GM19328 (cell line): Measurements from ENCODE around the gene AKR7A2.
"Not testable (repeated sequence)": the region's sequence is repeated elsewhere in the genome, so short reads cannot be mapped to it uniquely, and the experiment has no call there.

Experiments
- ATAC-seq: cut with Tn5 transposase; IDR thresholded peaks from one replicate; pipeline ENCODE4 v1.9.1; 2021; ENCODE audit warnings: mild to moderate bottlenecking, moderate library complexity; ENCODE audit not compliant: unreplicated experiment

AKR7A2 gene

DNA sequence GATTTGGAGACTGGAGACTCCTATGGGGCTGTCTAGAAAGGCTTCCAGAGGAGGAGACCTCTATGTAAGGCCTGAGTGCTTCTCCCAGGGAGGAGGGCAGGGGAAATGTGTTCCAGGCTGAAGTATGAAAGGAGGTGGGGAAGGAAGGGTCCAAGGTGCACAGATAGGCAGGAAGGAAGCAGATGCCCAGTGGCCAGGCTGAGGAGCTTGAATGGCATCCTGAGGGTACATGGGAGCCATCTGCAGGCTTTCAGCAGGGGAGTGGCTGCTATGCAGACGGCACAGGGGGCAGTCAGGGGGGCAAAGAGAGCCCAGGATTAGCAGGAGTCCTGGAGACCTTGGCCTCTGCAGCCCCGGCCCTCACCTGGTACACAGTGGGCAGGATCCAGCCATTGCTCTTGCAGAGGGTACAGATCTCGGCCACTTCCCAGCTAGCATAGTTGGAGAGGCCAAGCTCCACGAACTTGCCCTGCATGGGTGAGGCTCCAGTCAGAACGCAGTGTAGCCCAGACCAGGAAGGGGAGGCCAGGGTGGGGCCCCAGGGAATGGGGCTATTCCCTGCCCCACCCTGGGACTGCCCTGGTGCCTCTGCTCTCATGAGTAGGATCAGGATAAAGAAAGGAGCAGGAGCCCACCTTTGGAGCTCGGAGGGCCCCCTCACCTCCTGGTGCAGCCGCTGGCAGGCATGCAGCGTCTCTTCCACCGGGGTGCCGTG lies 4.0 kb downstream of the AKR7A2 start:
- ATAC-seq, result no peak

DNA sequence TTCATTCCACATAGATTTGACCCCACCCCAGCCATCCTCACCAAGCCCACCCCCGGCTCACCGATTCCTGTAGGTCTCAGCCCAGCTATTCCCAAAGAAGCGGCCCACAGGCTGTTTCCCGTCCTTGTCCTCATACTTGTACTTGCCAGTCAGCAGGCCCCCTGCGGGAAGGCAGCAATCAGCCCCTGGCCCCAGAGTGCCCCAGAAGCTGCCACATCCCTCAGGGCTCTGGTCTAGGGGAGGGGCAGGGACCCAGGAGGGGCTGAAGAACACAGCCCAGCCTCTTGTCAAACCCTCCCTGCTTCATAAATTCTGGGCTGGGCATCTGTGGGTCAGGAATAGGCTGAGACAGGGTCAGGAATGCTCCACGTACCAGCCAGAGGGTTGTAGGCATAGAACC lies 5.0 kb downstream of the AKR7A2 start:
- ATAC-seq, result no peak

DNA sequence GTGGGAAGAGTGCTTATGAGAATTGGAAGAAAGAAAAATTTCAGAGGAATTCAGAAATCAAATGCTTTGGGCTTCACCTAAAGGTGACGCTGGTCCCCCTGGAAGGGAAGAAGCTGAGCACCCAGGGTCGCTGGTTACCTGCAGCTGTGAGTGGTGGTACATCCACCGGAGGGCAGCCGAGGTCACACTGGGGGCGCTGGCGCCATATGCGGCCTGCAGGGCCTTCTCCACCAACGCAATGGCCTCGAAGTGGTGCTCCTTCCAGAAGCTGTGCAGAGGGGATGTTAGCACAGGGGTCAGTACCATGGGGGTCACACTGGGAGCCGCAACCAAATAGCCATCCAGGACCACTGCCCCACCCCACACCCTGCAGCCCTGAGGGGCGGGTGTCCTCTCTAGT lies 6.1 kb downstream of the AKR7A2 start:
- ATAC-seq, result no peak

DNA sequence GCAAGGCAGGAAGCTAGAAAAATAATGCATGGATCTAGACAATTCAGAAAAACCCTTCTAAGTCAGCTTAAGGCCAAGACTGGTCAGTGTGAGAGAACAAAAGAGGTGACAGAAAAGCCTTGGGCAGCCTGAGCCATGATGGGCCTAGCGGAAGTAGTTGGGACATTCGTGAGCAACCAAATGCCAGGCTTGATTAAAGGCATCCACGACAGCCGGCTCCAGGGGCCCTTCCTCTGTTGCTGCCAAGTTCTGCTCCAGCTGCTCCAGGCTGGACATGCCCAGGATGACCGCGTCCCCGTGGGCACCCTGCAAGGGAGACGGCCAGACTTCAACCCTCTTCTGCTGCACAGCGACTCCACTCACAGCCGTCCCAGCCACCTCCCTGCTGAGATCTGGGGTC lies 7.9 kb downstream of the AKR7A2 start:
- not testable (repeated sequence) for ATAC-seq

DNA sequence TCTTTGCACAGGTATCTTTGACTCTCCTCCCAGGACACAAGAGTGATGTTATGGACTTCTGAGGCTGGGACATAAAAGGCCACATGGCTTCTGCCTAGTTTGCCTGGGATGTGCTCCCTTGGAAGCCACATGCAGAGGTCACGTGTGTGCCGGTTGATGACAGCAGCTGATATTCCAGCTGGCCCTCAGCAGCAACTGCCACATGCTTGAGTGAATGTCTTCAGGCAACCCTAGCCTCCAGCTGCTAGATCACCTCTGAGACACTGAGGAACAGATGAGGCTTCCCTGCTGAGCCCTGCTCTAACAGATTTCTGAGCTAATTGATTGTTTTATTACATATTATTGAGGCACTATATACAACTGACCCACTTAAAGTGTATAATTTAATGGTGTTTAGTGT lies 11.7 kb downstream of the AKR7A2 start:
- no peak for ATAC-seq

DNA sequence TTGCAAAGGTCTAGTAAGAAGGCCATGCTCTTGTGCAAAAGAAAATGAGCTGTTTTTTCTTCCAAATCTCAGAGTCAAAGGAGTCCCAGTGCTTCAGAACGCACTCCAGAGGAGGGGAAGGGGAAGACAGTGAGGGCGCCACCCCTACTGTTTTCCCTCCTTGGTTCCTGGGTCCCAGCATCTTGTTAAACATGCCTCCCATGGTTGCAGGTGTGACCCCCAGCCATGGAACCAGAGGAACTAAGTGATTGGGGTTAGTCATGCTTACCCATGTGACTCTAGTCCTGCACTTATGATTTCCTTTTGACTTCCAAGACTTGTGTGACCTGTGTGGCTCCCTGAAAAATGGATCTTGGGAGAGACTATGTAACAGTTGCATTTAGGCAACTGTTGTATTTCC lies 17.3 kb downstream of the AKR7A2 start:
- ATAC-seq, result no peak

DNA sequence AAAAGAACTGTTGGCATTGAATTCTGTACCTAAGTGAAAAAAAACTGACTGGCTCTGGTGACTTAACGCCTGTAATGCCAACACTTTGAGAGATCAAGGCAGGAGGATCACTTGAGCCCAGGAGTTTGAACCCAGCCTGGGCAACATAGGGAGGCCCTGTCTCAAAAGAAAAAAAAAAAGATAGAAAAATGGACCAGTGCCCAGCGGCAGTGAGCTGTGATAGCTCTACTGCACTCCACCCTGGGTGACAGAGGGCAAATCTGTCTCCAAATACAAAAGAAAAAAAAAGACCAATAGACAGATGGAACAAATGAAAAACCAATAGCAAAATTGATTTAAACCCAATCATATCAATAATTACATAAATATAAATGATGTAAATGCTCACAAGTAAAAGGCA lies 22.7 kb downstream of the AKR7A2 start:
- no peak for ATAC-seq

DNA sequence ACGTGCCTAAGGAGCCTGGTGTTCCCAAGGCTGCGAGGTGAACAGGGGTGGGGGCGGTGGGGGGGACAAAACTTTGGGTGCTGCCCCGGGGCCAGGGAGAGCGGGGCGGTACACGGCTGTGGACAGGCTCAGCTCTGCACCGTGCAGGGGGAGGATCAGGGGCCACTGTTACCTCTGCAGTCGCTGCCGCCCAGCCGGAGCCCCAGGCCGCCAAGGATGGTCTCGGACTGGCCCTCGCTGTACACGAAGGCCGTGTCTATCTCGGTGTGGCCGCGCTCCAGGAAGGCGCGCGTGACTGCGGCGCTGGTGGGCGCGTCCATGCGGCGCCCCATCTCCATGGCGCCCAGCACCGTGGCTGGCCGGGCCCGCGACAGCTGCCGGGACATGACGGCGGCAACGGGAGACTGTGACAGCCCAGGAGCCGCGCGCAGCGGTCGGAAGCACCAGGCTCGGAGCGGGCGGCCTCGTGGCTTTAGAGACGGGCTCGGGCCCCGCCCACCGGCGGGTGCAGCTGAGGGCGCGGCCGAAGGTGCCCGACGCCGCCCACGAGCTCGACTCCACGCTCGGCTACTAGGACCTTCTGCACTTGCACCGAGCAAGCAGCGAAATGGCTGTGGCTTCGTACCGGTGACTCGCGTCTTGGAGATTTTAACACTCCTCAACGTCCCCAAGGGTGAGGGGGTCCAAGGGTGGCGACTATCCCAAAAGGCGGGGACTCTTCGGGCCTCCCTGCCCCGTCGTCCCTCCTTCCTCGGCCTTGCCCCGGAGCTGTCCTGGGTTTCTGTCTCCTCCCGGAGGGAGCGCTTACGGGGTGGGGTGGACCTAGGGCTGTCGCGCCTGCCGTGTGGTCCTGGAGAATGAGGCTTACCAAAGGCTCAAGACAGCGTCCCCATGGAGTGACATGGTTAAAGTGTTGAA lies 23.4 kb downstream of the AKR7A2 start, which contains the start of gene AKR7A3:
Gene AKR7A3 (minus strand): TSS at position 447 of the 918 bp plus-strand sequence. CDS start 61 bp downstream, at position 386.
- not testable (repeated sequence) for ATAC-seq

DNA sequence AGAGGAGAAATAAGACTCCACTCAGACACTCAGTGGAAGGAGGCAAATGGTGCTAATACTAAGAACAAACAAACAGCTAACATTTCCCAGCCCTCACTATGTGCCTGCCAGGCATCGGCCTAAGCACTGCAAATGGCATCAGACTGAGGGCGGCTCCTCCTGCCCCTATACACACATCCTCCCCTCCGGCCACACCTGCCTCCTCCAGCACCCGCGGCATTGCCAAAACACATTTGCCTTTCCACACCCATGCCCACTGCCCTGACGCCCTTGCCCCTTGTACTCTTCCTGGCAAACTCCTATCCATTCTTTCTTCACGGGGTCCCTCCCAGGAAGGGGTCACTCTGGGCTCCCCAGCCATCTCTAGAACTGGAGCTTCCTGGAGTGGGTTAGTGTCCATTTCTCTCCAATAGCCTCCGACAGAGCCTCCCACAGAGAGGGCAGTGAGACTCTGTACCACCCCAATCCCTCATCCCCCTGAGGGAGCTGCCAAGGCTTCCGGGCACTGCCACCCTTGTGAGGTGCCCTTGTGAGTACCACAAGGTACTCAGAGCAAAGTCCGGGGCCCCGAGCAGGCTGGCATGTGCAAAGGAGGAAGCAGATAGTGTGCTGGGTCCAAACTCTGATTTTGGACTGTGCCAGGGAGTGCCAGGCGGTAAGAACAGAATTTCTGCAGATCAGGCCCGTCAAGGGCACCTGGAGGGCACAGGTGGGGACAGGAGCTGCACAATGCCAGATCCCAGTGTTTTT lies 24.3 kb downstream of the AKR7A2 start:
- ATAC-seq, result no peak

DNA sequence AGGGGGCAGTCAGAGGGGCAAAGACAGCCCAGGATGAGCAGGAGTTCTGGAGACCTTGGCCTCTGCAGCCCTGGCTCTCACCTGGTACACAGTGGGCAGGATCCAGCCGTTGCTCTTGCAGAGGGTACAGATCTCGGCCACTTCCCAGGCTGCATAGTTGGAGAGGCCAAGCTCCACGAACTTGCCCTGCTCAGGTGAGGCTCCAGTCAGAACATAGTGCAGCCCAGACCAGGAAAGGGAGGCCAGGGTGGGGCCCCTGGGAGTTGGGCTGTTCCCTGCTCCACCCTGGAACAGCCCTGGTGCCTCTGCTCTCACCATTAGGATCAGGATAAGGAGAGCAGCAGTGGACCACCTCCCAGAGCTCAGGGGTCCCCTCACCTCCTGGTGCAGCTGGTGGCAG lies 26.1 kb downstream of the AKR7A2 start:
- not testable (repeated sequence) for ATAC-seq

DNA sequence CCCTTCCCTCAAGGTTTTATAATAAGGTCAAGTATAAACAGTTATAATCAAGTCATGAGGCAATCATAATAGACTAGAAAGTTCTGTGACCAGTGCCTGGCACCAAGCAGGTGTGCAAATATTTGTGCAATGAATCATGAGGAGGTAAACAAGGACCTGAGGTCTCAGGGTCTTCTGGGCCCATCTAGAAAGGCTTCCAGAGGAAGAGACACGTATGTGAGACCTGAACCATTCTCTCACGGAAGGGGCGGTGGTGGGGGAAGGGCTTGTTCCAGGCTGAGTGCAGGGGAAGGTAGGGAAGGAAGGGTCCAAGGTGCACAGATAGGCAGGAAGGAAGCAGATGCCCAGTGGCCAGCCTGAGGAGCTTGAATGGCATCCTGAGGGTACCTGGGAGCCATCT lies 26.6 kb downstream of the AKR7A2 start:
- ATAC-seq, result not testable (repeated sequence)

DNA sequence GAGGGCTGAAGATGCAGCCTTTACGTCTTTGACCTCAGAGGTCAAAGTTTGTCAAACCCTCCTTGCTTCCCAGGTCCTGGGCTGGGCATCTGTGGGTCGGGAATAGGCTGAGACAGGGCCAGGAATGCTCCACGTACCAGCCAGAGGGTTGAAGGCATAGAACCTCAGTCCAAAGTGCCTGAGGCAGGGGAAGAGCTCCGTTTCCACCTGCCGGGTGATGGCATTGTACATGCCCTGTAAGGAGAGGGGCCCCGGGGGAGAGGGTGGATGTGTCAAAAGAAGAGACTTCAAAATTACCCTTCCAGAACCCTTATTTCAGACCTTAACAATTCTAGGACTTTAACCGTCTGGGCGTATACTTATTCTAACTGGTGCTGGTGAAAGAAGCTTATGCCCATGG lies 27.1 kb downstream of the AKR7A2 start:
- no peak for ATAC-seq

DNA sequence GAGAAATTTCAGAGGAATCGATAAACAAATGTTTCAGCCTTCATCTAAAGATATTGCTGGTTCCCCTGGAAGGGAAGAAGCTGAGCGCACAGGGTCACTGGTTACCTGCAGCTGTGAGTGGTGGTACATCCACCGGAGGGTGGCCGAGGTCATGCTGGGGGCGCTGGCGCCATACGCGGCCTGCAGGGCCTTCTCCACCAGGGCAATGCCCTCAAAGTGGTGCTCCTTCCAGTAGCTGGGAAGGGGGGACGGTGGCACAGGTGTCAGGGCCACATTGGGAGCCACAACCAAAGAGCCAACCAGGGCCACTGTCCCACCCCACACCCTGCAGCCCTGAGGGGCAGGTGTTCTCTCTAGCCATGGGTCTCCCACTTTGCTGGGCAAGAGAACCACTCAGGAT lies 28.1 kb downstream of the AKR7A2 start:
- ATAC-seq, result no peak

DNA sequence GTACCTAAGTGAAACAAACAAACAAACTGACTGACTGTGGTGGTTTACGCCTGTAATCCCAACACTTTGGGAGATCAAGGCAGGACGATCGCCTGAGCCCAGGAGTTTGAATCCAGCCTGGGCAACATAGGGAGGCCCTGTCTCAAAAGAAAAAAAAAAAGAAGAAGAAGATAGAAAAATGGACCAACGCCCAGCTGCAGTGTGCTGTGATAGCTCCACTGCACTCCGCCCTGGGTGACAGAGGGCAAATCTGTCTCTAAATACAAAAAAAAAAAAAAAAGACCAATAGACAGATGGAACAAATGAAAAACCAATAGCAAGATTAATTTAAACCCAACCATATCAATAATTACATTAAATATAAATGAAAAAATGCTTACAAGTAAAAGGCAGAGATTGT lies 37.3 kb downstream of the AKR7A2 start:
- no peak for ATAC-seq

DNA sequence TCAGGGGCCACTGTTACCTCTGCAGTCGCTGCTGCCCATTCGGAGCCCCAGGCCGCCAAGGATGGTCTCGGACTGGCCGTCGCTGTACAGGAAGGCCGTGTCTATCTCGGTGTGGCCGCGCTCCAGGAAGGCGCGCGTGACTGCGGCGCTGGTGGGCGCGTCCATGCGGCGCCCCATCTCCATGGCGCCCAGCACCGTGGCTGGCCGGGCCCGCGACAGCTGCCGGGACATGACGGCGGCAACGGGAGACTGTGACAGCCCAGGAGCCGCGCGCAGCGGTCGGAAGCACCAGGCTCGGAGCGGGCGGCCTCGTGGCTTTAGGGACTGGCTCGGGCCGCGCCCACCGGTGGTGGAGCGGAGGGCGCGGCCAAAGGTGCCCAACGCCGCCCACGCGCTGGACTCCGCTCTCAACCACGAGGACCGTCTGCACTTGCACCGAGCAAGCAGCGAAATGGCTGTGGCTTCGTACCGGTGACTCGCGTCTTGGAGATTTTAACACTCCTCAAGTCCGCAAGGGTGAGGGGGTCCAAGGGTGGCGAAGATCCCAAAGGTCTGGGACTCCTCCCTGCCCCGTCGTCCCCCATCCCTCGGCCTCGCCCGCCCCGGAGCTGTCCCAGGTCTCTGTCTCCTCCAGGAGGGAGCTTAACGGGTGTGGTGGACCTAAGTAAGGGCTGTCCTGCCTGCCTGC lies 38.0 kb downstream of the AKR7A2 start:
- not testable (repeated sequence) for ATAC-seq

DNA sequence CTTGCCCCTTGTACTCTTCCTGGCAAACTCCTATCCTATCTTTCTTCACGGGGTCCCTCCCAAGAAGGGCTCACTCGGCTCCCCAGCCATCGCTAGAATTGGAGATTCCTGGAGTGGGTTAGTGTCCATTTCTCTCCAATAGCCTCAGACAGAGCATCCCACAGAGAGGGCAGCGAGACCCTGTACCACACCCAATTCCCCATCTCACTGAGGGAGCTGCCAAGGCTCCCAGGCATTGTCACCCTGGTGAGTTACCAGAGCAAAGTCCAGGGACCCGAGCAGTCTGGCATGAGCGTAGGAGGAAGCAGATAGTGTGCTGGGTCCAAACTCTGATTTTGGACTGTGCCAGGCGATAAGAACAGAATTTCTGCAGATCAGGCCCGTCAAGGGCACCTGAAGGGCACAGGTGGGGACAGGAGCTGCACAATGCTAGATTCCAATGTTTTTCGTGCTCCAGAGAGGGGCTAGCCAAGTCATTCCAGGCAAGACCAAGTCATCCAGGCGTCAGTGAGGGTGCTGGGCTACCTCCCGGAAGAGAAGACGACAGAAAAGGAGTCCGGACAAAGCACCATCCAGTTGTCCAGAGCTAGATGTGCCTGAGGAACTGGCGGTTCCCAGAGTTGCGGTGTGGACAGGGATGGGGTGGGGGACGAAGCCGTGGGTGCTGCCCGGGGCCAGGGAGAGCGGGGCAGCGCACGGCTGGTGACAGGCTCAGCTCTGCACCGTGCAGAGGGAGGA lies 38.7 kb downstream of the AKR7A2 start:
- ATAC-seq, result no peak

DNA sequence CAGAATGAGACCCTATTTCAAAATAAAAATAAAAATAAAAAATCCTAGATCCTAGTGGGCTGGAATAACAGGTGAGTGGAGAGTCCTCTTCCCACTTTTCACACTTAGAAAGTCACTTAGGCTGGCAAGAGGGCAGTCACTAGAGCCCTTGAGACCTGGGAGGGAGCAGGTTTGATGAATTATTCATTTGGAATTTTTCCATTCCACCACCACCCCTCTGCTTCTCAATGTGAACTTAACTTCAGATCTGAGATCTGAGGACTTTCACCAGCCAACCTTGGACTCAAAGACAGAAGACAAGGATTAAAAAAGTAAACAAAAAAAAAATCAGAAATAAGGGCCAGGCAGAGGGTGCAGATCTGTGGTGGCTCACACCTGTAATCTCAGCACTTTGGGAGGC lies 39.9 kb downstream of the AKR7A2 start:
- no peak for ATAC-seq

DNA sequence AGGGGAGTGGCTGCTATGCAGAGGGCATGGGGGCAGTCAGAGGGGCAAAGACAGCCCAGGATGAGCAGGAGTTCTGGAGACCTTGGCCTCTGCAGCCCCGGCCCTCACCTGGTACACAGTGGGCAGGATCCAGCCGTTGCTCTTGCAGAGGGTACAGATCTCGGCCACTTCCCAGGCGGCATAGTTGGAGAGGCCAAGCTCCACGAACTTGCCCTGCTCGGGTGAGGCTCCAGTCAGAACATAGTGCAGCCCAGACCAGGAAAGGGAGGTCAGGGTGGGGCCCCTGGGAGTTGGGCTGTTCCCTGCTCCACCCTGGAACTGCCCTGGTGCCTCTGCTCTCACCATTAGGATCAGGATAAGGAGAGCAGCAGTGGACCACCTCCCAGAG lies 41.6 kb downstream of the AKR7A2 start:
- not testable (repeated sequence) for ATAC-seq

DNA sequence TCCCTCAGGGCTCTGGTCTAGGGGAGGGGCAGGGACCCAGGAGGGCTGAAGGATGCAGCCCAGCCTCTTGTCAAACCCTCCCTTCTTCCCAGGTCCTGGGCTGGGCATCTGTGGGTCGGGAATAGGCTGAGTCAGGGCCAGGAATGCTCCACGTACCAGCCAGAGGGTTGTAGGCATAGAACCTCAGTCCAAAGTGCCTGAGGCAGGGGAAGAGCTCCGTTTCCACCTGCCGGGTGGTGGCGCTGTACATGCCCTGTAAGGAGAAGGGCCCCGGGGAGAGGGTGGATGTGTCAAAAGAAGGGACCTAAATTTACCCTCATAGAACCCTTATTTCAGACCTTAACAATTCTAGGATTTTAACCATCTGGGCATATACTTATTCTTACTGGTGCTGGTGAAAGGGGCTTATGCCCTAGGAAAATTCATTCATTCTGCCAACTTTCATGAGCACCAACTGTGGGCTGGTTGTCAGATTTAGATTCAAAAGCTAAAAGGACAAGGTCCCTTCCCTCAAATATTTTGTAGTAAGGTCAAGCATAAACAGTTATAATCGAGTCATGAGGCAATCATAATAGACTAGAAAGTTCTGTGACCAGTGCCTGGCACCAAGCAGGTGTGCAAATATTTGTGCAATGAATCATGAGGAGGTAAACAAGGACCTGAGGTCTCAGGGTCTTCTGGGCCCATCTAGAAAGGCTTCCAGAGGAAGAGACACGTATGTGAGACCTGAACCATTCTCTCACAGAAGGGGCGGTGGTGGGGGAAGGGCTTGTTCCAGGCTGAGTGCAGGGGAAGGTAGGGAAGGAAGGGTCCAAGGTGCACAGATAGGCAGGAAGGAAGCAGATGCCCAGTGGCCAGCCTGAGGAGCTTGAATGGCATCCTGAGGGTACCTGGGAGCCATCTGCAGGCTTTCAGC lies 42.3 kb downstream of the AKR7A2 start:
- not testable (repeated sequence) for ATAC-seq
